ENCODE measurements around the gene ACTL9. TPM values are rescaled to one million over a fixed set of nuclear protein-coding genes. Genes with fewer than 3 reads are reported as not detected.

Gene ACTL9
- polyA plus RNA-seq, 1 experiment, result not detected

GRCh38 chr19:8678244-8678807 is 20.3 kb downstream of the ACTL9 start:
- Histone ChIP-seq H3K27me3 (ENCODE audit: control insufficient read depth, insufficient read depth, low read length) (no peaks in the 10 kb centered on the region), H3K36me3 (ENCODE audit: control insufficient read depth, insufficient read depth, low read length) (no peaks in the 10 kb centered on the region), H3K4me3 (ENCODE audit: low read depth, low read length) (no peak overlapping the region)
- DNase-seq (ENCODE audit: low read depth), result no peak
- CTCF ChIA-PET, result no interaction called here
- POLR2A ChIA-PET, result no interaction called here
- no peak for TF ChIP-seq CTCF (IDR thresholded peaks at IDR 0.05; ENCODE audit: insufficient read depth, low read depth, low read length)

- TF ChIP-seq CTCF (IDR thresholded peaks at IDR 0.05; ENCODE audit: insufficient read depth, low read depth, low read length), result no peak
- H3K36me3 ChIP-seq (ENCODE audit: control insufficient read depth, insufficient read depth, low read length), result no peaks in the 10 kb centered on the region
- H3K4me3 ChIP-seq (ENCODE audit: low read depth, low read length), result no peak overlapping the region
- H3K27me3 ChIP-seq (ENCODE audit: control insufficient read depth, insufficient read depth, low read length), result no peaks in the 10 kb centered on the region
- no peak for DNase-seq (ENCODE audit: low read depth)
- ChIA-PET CTCF (no interaction called here), POLR2A (no interaction called here)
Observed at GRCh38 chr19:8675066-8675465, 23.5 kb downstream of the ACTL9 start.

- no peak for TF ChIP-seq CTCF (IDR thresholded peaks at IDR 0.05; ENCODE audit: insufficient read depth, low read depth, low read length)
- ChIA-PET POLR2A (no interaction called here), CTCF (no interaction called here)
- no peak for DNase-seq (ENCODE audit: low read depth)
- Histone ChIP-seq H3K4me3 (ENCODE audit: low read depth, low read length) (no peak overlapping the region), H3K36me3 (ENCODE audit: control insufficient read depth, insufficient read depth, low read length) (no peaks in the 10 kb centered on the region), H3K27me3 (ENCODE audit: control insufficient read depth, insufficient read depth, low read length) (no peaks in the 10 kb centered on the region)
Observed at GRCh38 chr19:8673276-8673891, 25.2 kb downstream of the ACTL9 start.

- POLR2A ChIA-PET, result no interaction called here
Observed at GRCh38 chr19:8666814-8667405, 31.7 kb downstream of the ACTL9 start.

More at GRCh38 chr19:8666814-8667405, 31.7 kb downstream of the ACTL9 start:
- Histone ChIP-seq H3K4me3 (ENCODE audit: low read depth, low read length) (no peak overlapping the region), H3K36me3 (ENCODE audit: control insufficient read depth, insufficient read depth, low read length) (no peaks in the 10 kb centered on the region), H3K27me3 (ENCODE audit: control insufficient read depth, insufficient read depth, low read length) (no peaks in the 10 kb centered on the region)
- no peak for DNase-seq (ENCODE audit: low read depth)
- CTCF ChIA-PET, result interaction anchor here (1.3 kb wide), 1 partner anchor 12 kb away, joined by 6 read pairs; no protein-coding TSS in a partner anchor
- no peak for TF ChIP-seq CTCF (IDR thresholded peaks at IDR 0.05; ENCODE audit: insufficient read depth, low read depth, low read length)
